Kidney glomerular epithelial cell (primary cell): ENCODE data around the gene STIM2.

ENCODE experiments used
- DNase-seq: peaks from one replicate; lab custom pipeline; 2025; lab: John Stamatoyannopoulos, UW

The STIM2 gene

GRCh38 chr4:27040356-27040755, 179.7 kb downstream of the STIM2 start:
- DNase-seq, result no peak

- no peak for DNase-seq
Observed at GRCh38 chr4:27042411-27042810, 181.8 kb downstream of the STIM2 start.

GRCh38 chr4:27043200-27043599, 182.6 kb downstream of the STIM2 start:
- no peak for DNase-seq

GRCh38 chr4:27046851-27047250, 186.2 kb downstream of the STIM2 start:
- no peak for DNase-seq

GRCh38 chr4:27048429-27049238, 188.0 kb downstream of the STIM2 start:
- peak; percentile 27 for DNase-seq

- DNase-seq, result no peak
Observed at GRCh38 chr4:27049239-27049829, 188.7 kb downstream of the STIM2 start.

- no peak for DNase-seq
Observed at GRCh38 chr4:27050731-27051130, 190.1 kb downstream of the STIM2 start.

GRCh38 chr4:27055221-27055760, 194.7 kb downstream of the STIM2 start:
- DNase-seq, result no peak

GRCh38 chr4:27056281-27056680, 195.6 kb downstream of the STIM2 start:
- no peak for DNase-seq

- DNase-seq, result no peak
Observed at GRCh38 chr4:27057053-27057452, 196.4 kb downstream of the STIM2 start.

GRCh38 chr4:27057662-27058061, 197.0 kb downstream of the STIM2 start:
- DNase-seq, result no peak

- no peak for DNase-seq
Observed at GRCh38 chr4:27058819-27059406, 198.3 kb downstream of the STIM2 start.

GRCh38 chr4:27059446-27059845, 198.8 kb downstream of the STIM2 start:
- no peak for DNase-seq

- DNase-seq, result no peak
Observed at GRCh38 chr4:27062256-27062655, 201.6 kb downstream of the STIM2 start.

GRCh38 chr4:27066591-27066990, 205.9 kb downstream of the STIM2 start:
- no peak for DNase-seq

GRCh38 chr4:27068151-27068867, 207.7 kb downstream of the STIM2 start:
- DNase-seq, result no peak
